Ureter (tissue), 1 donor: ENCODE measurements around the gene MTFR2. TPM values are rescaled to one million over a fixed set of nuclear protein-coding genes. Genes with fewer than 3 reads are reported as not detected.
"Not testable (repeated sequence)": the region's sequence is repeated elsewhere in the genome, so short reads cannot be mapped to it uniquely, and the experiment has no call there.

Source experiments
- DNase-seq: peaks from one replicate; pipeline ENCODE4 v3.0.0-alpha.2; 2020; ENCODE audit warnings: low spot score
- total RNA-seq: library from RNA; stranded (reverse); gene quantifications from one replicate; pipeline ENCODE4 v1.2.4, GENCODE V29; 2023
- donor health status: DM: yes; HTN: yes; CAD: no.

Gene MTFR2
- total RNA-seq, 1 donor from 2014 or later, result 0.75 TPM

DNA sequence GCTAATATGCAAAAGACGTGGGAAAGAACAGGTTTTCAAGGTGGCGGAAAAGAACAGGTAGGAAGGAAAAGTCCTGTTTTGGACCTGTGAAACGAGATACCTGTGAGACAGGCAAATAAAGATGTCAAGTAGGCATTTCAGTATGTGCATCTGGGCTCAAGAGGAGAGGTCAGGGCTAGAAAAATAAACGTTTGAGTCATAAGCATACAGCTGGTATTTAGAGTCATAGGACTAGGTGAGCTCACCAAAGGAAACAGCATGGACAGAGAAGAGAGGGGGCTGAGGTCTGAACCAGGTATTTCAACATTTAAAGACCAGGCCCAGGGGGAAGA, 14.9 kb downstream of the MTFR2 start:
- no peak for DNase-seq

DNA sequence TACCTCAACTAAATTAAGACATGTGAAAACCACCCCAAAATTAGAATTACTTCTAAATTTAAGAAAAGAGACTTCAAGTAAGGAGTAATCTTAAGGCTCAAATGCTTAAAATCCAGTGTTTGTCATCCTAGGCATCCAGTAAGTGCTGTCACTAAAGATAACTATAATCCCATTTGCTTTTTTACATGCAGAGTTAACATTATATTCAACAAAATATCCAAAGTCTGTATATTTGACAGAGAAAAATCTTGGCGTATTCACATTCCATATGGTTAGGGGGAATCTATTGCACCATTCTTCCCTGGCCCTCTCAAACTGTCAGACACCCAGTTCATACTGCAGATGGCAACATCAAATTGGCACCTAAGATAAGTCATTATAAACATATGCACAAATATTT, 17.4 kb downstream of the MTFR2 start:
- DNase-seq, result no peak

- DNase-seq, result no peak
Observed at GRCh38 chr6:136230219-136230853, 19.8 kb downstream of the MTFR2 start.

- no peak for DNase-seq
Observed at GRCh38 chr6:136228814-136229213, 21.3 kb downstream of the MTFR2 start.

- DNase-seq, result no peak
Observed at GRCh38 chr6:136226674-136227377, 23.3 kb downstream of the MTFR2 start.

DNA sequence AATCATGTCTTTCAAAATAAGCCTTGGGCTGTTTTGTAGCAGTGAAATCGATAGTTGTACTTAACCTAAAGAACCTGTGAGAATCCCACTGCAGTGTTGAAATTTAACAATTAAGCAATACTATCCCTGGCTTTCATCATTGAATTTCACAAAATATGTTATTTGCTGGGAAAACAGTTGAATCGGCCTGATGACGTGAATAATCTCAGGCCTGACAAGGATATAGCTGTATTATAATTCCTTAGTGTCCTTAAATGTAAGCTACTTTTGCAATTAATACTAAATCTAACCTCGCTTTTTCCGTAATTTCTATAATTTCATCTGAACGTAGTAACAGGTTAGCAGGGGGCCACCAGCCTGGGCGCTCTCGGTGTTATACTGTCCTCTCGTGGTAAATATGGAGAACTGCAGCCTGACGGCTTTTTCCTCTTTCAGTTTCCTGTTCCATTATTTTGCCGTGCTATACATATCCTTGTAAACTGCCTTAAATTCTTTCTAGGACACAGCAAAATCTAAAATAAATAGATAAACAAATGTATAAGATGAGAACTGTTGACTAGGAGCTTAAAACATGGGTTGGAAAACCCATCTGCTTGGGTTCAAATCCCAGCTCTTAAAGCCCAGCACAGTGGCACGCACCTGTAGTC, 24.0 kb downstream of the MTFR2 start:
- DNase-seq, result peak; percentile 69

- DNase-seq, result no peak
Observed at GRCh38 chr6:136225496-136225895, 24.6 kb downstream of the MTFR2 start.

DNA sequence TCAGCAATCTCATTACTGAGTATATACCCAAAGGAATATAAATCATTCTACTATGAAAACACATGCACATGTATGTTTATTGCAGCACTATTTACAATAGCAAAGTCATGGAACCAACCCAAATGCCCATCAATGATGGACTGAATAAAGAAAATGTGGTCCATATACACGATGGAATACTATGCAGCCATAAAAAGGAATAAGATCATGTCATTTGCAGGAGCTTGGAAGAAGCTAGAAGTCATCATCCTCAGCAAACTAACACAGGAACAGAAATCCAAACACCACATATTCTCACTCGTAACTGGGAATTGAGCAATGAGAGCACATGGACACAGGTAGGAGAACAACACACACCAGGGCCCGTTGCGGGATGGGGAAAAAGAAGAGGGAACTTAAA, 25.1 kb downstream of the MTFR2 start:
- DNase-seq, result not testable (repeated sequence)

DNA sequence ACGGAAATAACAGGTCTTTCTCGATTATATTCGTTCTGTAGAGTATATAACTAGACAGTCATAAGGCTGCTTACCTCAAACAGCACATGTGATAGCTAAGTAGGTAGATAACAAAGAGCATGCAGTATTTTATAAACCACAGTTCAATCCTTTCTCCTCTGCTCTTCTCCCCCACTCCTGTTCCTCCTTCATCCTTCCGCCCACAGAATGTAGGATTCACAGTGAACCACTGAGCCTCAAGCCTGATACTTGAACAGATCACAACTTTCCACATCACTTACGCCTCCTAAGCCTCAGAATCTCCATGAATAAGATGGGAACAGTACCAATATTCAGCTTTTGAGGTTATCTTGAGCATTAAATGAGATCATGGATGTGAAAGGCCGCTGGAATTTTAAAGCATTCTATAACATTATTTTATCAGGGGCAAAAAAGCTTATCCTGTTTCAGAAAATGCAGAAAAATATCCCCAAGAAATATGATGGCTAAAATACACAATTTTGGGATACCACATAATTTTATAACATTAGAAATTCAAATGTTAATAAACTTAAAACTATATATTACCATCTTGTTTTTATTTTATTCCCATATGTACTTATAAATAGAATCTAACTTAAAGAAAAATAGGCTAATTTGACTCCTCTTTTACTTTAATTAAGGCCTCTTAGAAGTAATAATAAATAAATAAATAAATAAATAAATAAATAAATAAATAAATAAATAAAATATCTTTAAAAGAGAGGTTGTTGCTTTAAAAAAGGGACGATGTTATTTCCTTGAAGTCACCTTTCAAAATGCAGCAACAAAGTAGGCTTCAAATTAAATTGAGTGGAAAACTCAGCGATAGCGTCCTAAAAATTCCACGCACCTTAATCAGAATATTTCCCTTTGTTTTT, 33.4 kb downstream of the MTFR2 start:
- no peak for DNase-seq

- no peak for DNase-seq
Observed at GRCh38 chr6:136213853-136214252, 36.3 kb downstream of the MTFR2 start.

GRCh38 chr6:136213012-136213539, 37.0 kb downstream of the MTFR2 start:
- DNase-seq, result no peak

DNA sequence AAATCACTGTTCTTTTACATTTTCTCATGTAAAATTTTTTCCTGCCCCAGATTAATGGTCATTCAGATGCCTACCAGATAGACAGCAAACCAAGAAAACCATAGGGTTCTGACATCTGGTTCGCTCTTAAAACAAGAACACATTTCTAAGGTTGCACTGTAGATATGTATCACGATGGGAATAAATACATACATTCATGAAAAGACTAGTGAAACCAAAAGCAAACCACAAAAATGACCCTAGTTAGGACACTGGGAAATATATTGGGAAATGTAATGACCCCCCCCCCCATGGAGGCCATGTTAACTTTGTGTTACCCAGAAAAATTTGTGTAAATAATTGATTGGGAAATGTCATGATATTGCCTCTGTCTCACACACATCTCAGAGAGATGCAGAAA, 37.5 kb downstream of the MTFR2 start:
- DNase-seq, result no peak

DNA sequence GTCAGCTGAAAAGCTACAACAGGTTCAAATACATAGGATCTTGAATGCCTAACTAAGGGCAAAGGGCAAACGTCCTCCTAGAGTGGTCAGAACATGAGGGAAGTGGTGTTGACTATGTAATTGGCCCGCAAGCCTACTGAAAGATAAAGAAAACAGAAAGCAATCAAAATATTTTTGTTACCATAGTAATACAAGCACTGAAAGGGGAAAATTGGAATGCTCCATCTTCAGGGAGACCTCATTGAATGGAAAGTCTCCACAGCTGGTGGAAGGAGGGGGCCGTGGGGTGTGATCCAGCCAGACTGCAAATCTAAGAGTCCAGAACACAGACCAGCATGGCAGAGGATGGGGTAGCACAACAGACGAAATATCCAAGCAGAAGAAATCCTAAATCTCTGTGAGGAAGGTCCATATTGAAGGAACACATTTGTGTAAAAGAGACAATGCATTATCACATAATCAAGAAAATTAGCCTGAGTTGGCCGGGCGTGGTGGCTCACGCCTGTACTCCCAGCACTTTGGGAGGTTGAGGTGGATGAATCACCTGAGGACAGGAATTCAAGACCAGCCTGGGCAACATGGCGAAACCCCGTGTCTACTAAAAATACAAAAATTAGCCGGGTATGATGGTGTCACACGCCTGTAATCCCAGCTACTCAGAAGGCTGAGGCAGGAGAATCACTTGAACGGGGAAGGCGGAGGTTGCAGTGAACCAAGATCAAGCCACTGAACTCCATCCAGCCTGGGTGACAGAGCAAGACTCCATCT, 39.5 kb downstream of the MTFR2 start:
- DNase-seq, result no peak

- no peak for DNase-seq
Observed at GRCh38 chr6:136209496-136209895, 40.6 kb downstream of the MTFR2 start.

DNA sequence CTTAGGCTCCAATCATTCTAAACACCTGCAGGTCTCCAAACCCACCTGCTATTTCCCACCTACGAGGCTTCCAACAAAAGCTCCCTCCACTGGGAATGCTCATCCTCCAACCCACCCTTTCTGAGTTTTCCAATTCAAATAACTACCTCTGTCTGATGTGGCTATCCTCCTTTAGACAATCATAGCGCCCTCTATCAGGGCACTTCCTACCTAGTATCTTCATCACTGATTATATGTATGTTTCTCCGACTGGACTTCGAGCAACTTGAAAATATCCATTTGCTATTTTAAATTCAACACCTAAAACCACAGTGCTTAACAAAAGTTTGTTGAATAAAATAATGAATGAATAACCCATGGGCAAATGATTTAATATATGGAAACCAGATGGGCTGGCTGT, 41.3 kb downstream of the MTFR2 start:
- DNase-seq, result no peak

GRCh38 chr6:136201732-136202131, 48.4 kb downstream of the MTFR2 start:
- DNase-seq, result no peak

- DNase-seq, result no peak
Observed at GRCh38 chr6:136192902-136193301, 57.2 kb downstream of the MTFR2 start.

- DNase-seq, result no peak
Observed at GRCh38 chr6:136191606-136192312, 58.4 kb downstream of the MTFR2 start.

DNA sequence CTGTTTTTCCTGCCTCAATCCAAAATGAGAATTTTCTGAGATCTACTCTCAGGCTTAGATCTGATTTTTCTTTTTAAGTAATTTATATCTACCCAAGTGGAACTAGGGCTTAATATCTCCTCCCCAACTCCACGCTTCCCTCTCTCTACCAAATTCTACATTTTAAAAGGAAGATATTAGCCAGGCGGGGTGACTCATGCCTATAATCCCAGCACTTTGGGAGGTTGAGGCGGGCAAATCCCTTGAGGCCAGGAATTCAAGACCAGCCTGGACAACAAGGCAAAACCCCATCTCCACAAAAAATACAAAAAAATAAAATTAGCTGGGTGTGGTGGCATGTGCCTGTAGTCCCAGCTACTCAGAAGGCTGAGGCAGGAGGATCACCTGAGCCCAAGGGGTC, 61.0 kb downstream of the MTFR2 start:
- no peak for DNase-seq

GRCh38 chr6:136188486-136188885, 61.6 kb downstream of the MTFR2 start:
- no peak for DNase-seq

GRCh38 chr6:136186363-136186762, 63.7 kb downstream of the MTFR2 start:
- no peak for DNase-seq
